SK-N-SH (cell line): Measurements from ENCODE around the gene MRPS22. TPM values are rescaled to one million over a fixed set of nuclear protein-coding genes. Genes with fewer than 3 reads are reported as not detected.

ENCODE experiments used
- CTCF ChIA-PET: fragments of 300-600, 350-600 bp; formaldehyde crosslinking; extraction: SDS; loops from one replicate; lab custom pipeline; 2021; lab: Yijun Ruan, JAX
- POLR2A ChIA-PET: fragments of 350-600 bp; sonication (Branson Sonifier 250); formaldehyde crosslinking; extraction: SDS; loops from one replicate; lab custom pipeline; 2020; ENCODE audit warnings: antibody characterized with exemption, inconsistent platforms; lab: Yijun Ruan, JAX
- DNase-seq: peaks from one replicate; pipeline ENCODE4 v3.0.0; 2012
- H2AFZ ChIP-seq: fragments of 200-600 bp; sonication (generic); 2 replicates; pipeline ENCODE4 v1.8.1; 2016; ENCODE audit warnings: antibody characterized with exemption, mild to moderate bottlenecking, low read depth
- H3F3A ChIP-seq: fragments of 200-600 bp; sonication (generic); replicated peaks from 2 replicates; pipeline ENCODE3; 2016; ENCODE audit warnings: antibody characterized with exemption, mild to moderate bottlenecking; ENCODE audit not compliant: insufficient read depth
- H3K27ac ChIP-seq, 2 experiments: fragments of 200-500 bp in 1 of 2; fragments of 200-600 bp in 1 of 2; sonication (Bioruptor generic) in 1 of 2; sonication (generic), shearing (Covaris generic) in 1 of 2; 2 replicates each; pipeline versions ENCODE4 v1.5.1 to v1.6.1; 2014 to 2016; ENCODE audit warnings: low read depth in 2 of 2, inconsistent platforms in 1 of 2, low read length in 1 of 2, mild to moderate bottlenecking in 1 of 2, mixed read lengths in 1 of 2
- H3K27me3 ChIP-seq: fragments of 200-600 bp; sonication (generic), shearing (Covaris generic); 2 replicates; pipeline ENCODE4 v1.6.1; 2016; ENCODE audit warnings: mixed run types; ENCODE audit not compliant: insufficient read depth
- H3K36me3 ChIP-seq, 2 experiments: fragments of 200-500 bp in 1 of 2; fragments of 200-600 bp in 1 of 2; sonication (Bioruptor generic) in 1 of 2; sonication (generic) in 1 of 2; replicated peaks in 1 of 2; 2 replicates each; pipeline versions ENCODE3 to v1.5.1; 2014 to 2016; ENCODE audit warnings: low read length in 1 of 2, mild to moderate bottlenecking in 1 of 2; ENCODE audit not compliant: insufficient read depth in 2 of 2, control insufficient read depth in 1 of 2
- H3K4me1 ChIP-seq, 2 experiments: fragments of 200-500 bp in 1 of 2; fragments of 200-600 bp in 1 of 2; sonication (Bioruptor generic) in 1 of 2; sonication (generic), shearing (Covaris generic) in 1 of 2; 2 replicates each; pipeline versions ENCODE4 v1.5.1 to v1.6.1; 2014 to 2016; ENCODE audit warnings: low read depth in 1 of 2, low read length in 1 of 2, mixed run types in 1 of 2; ENCODE audit not compliant: insufficient read depth in 2 of 2, control insufficient read depth in 1 of 2
- H3K4me2 ChIP-seq: fragments of 200-600 bp; sonication (generic), shearing (Covaris generic); 2 replicates; pipeline ENCODE4 v1.6.1; 2017; ENCODE audit warnings: mixed run types
- H3K4me3 ChIP-seq, 2 experiments: fragments of 200-500 bp in 1 of 2; fragments of 200-600 bp in 1 of 2; sonication (Bioruptor generic) in 1 of 2; sonication (generic), shearing (Covaris generic) in 1 of 2; 2 replicates each; pipeline versions ENCODE4 v1.5.1 to v1.8.1; 2014 to 2016; ENCODE audit warnings: low read depth in 2 of 2, inconsistent platforms in 1 of 2, low read length in 1 of 2, mild to moderate bottlenecking in 1 of 2, mixed read lengths in 1 of 2, moderate library complexity in 1 of 2
- H3K79me2 ChIP-seq: fragments of 200-600 bp; sonication (generic); 2 replicates; pipeline ENCODE4 v1.8.1; 2017; ENCODE audit warnings: mild to moderate bottlenecking; ENCODE audit not compliant: insufficient read depth
- H3K9ac ChIP-seq: fragments of 200-600 bp; sonication (generic); 2 replicates; pipeline ENCODE4 v1.6.1; 2017; ENCODE audit warnings: mixed run types
- H3K9me2 ChIP-seq: fragments of 200-600 bp; sonication (generic); 2 replicates; pipeline ENCODE4 v1.6.1; 2017; ENCODE audit warnings: mixed run types
- H3K9me3 ChIP-seq: fragments of 200-600 bp; sonication (generic); 2 replicates; pipeline ENCODE4 v1.6.1; 2017; ENCODE audit warnings: mixed run types, mild to moderate bottlenecking, moderate library complexity
- H4K20me1 ChIP-seq: fragments of 200-600 bp; sonication (generic); 2 replicates; pipeline ENCODE4 v1.6.1; 2017; ENCODE audit warnings: mild to moderate bottlenecking, mixed run types; ENCODE audit not compliant: insufficient read depth
- CHD2 ChIP-seq: fragments of 150-350 bp; IDR thresholded peaks from 2 replicates; pipeline ENCODE4 v1.6.1; 2018; ENCODE audit warnings: low read length; ENCODE audit not compliant: partially characterized antibody
- ELF1 ChIP-seq: IDR thresholded peaks from 2 replicates; pipeline ENCODE4 v1.4.0; 2012
- EP300 ChIP-seq, 2 experiments: IDR thresholded peaks; 2 replicates each; pipeline versions ENCODE4 v1.4.0 to v1.6.1; 2012; ENCODE audit warnings: borderline replicate concordance in 1 of 2, low read depth in 1 of 2, low read length in 1 of 2
- EZH2phosphoT487 ChIP-seq: fragments of 200-600 bp; sonication (generic); IDR thresholded peaks from 2 replicates; pipeline ENCODE4 v1.6.1; 2017; ENCODE audit warnings: low read depth, mixed run types, mild to moderate bottlenecking, antibody characterized with exemption, moderate library complexity, borderline replicate concordance
- FOSL2 ChIP-seq: IDR thresholded peaks from 2 replicates; pipeline ENCODE4 v1.4.0; 2012; ENCODE audit warnings: low read depth, mild to moderate bottlenecking, moderate library complexity, borderline replicate concordance
- FOXJ3 ChIP-seq: sonication (generic); formaldehyde crosslinking; IDR thresholded peaks from 2 replicates; pipeline ENCODE4 v1.5.1; 2020; ENCODE audit warnings: mild to moderate bottlenecking, missing genetic modification reagents
- GABPA ChIP-seq: IDR thresholded peaks from 2 replicates; pipeline ENCODE4 v1.4.0; 2012; ENCODE audit warnings: low read depth, mild to moderate bottlenecking
- JUND ChIP-seq: IDR thresholded peaks from 2 replicates; pipeline ENCODE4 v1.4.0; 2012
- MXI1 ChIP-seq: IDR thresholded peaks from 2 replicates; pipeline ENCODE4 v1.6.1; 2012; ENCODE audit warnings: mild to moderate bottlenecking, low read depth, low read length, improper control_type of control experiment
- NFIC ChIP-seq: IDR thresholded peaks from 2 replicates; pipeline ENCODE4 v1.4.0; 2012; ENCODE audit warnings: borderline replicate concordance
- NRF1 ChIP-seq: IDR thresholded peaks from 2 replicates; pipeline ENCODE4 v1.6.1; 2012; ENCODE audit warnings: low read depth, mild to moderate bottlenecking, low read length
- POLR2AphosphoS5 ChIP-seq: IDR thresholded peaks from 2 replicates; pipeline ENCODE4 v1.6.1; 2012; ENCODE audit warnings: low read depth, low read length
- RAD21 ChIP-seq: IDR thresholded peaks from 2 replicates; pipeline ENCODE4 v1.6.1; 2012; ENCODE audit warnings: mild to moderate bottlenecking, low read length
- RCOR1 ChIP-seq: fragments of 150-350 bp; IDR thresholded peaks from 2 replicates; pipeline ENCODE4 v1.6.1; 2017; ENCODE audit warnings: antibody characterized with exemption, low read length
- RFX5 ChIP-seq: IDR thresholded peaks from 2 replicates; pipeline ENCODE4 v1.6.1; 2012; ENCODE audit warnings: mild to moderate bottlenecking, improper control_type of control experiment, low read length
- RXRA ChIP-seq: IDR thresholded peaks from 2 replicates; pipeline ENCODE4 v1.4.0; 2012; ENCODE audit warnings: low read depth, mild to moderate bottlenecking, borderline replicate concordance
- SMC3 ChIP-seq: IDR thresholded peaks from 2 replicates; pipeline ENCODE4 v1.6.1; 2012; ENCODE audit warnings: low read depth, low read length, improper control_type of control experiment
- TAF1 ChIP-seq: IDR thresholded peaks from 2 replicates; pipeline ENCODE4 v1.6.1; 2012; ENCODE audit warnings: low read depth, mild to moderate bottlenecking, low read length, moderate library complexity, borderline replicate concordance
- TCF12 ChIP-seq: IDR thresholded peaks from 2 replicates; pipeline ENCODE4 v1.4.0; 2012
- TEAD4 ChIP-seq: IDR thresholded peaks from 2 replicates; pipeline ENCODE4 v1.4.0; 2012; ENCODE audit warnings: mild to moderate bottlenecking, borderline replicate concordance; ENCODE audit not compliant: insufficient read depth
- ZBTB33 ChIP-seq: IDR thresholded peaks from 2 replicates; pipeline ENCODE4 v1.4.0; 2012; ENCODE audit warnings: low read depth, borderline replicate concordance
- WGBS: methylation state at CpG from one replicate; pipeline ENCODE4 v1.1.6; 2017; ENCODE audit warnings: low lambda C conversion rate; 5-methylcytosine and 5-hydroxymethylcytosine counted together
- polyA plus RNA-seq, 3 experiments: library from polyadenylated mRNA; depleted of rRNA; stranded (reverse); fragments of >200 nt; gene quantifications; 2 replicates each; pipeline ENCODE4 v1.2.3, GENCODE V29; 2012
- TF ChIP-seq, protein P1 (sequence below): IDR thresholded peaks from 2 replicates; pipeline ENCODE4 v1.4.0; 2012; ENCODE audit warnings: low read depth, borderline replicate concordance
- TF ChIP-seq, protein P2 (sequence below): IDR thresholded peaks from 2 replicates; pipeline ENCODE4 v1.4.0; 2012; ENCODE audit warnings: low read depth
- TF ChIP-seq, protein P3 (sequence below): fragments of 150-350 bp; IDR thresholded peaks from 2 replicates; pipeline ENCODE4 v1.6.1; 2016; ENCODE audit warnings: mild to moderate bottlenecking, low read depth, low read length
- TF ChIP-seq, protein P4 (sequence below): IDR thresholded peaks from 2 replicates; pipeline ENCODE4; 2012
- TF ChIP-seq, protein P5 (sequence below): fragments of 200-600 bp; sonication (generic); IDR thresholded peaks from 2 replicates; pipeline ENCODE4 v1.6.1; 2017; ENCODE audit warnings: antibody characterized with exemption, mild to moderate bottlenecking, moderate library complexity

Gene MRPS22
- polyA plus RNA-seq, 1 of the 3 experiments (the other 2 are of a cell fraction) = 50.6 TPM

GRCh38 chr3:139309880-139310279, 33.9 kb upstream of the MRPS22 start (continued):
- no peak for TF ChIP-seq MXI1
- no peak for TF ChIP-seq SMC3
- TF ChIP-seq EP300 (IDR thresholded peaks at IDR 0.05; ENCODE audit: borderline replicate concordance in 1 of 2, low read depth in 1 of 2, low read length in 1 of 2) = peak in 1 of 2 experiments; percentile 19; a peak in 1 of 4 replicates
- no peak for TF ChIP-seq ZBTB33
- peak; percentile 74 for TF ChIP-seq RXRA
- no peak for TF ChIP-seq FOXJ3 (CRISPR knock-in tag)
- TF ChIP-seq RAD21 = no peak

DNA sequence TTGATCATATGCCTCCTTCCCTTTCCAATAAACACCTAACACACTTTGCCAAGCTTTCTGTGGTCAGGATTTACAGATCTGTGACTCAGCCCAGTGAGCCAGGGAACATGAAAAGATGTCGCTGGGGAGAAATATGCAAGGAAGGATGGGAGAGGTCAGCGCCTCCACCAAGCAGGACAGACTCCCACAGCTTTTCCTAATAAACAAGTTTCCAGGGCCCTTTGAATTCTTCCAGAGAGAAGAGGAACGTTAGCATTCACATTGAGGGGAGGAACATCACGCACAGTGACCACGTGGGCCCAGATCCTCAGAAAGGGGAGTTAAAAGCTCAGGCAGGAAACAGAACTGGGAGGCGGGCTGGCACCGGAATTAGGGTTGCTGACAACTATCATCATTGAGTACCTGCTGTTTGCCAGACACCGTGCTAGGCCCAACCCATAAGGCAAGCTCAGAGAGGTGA, 33.3 kb upstream of the MRPS22 start:
- peak overlapping the region; percentile 38; the same call in 1 of the 2 replicates for H3K9ac ChIP-seq
- H3K4me1 ChIP-seq = peaks cover 3 to 43% of the 10 kb centered on the region in 2 experiments; a peak in 3 of 4 replicates
- CTCF ChIA-PET = interaction anchor here (1.0 to 2.3 kb wide), 5 partner anchors 9 to 199 kb away, joined by 3 to 11 read pairs (median 4); no protein-coding TSS in a partner anchor
- peak overlapping the region; percentile 61; the same call in 1 of the 2 replicates for H2AFZ ChIP-seq
- no peaks in the 10 kb centered on the region for H3K9me2 ChIP-seq
- H3K79me2 ChIP-seq = no peaks in the 10 kb centered on the region
- peaks cover 24% of the 10 kb centered on the region for H3F3A ChIP-seq
- no peaks in the 10 kb centered on the region for H4K20me1 ChIP-seq
- no peaks in the 10 kb centered on the region for H3K9me3 ChIP-seq
- peak overlapping the region; percentile 12 for H3K4me2 ChIP-seq
- no peak for DNase-seq
- peak overlapping the region; percentile 63 to 86; a peak in 3 of 4 replicates for H3K27ac ChIP-seq
- H3K4me3 ChIP-seq = no peak overlapping the region
- no peaks in the 10 kb centered on the region for H3K36me3 ChIP-seq
- POLR2A ChIA-PET = no interaction called here
- WGBS = 50% methylated on average over 8 of the region's 8 CpGs
- no peaks in the 10 kb centered on the region for H3K27me3 ChIP-seq
- TF ChIP-seq TCF12 = peak; percentile 78
- no peak for TF ChIP-seq FOXJ3 (CRISPR knock-in tag)
- TF ChIP-seq, protein P1, sequence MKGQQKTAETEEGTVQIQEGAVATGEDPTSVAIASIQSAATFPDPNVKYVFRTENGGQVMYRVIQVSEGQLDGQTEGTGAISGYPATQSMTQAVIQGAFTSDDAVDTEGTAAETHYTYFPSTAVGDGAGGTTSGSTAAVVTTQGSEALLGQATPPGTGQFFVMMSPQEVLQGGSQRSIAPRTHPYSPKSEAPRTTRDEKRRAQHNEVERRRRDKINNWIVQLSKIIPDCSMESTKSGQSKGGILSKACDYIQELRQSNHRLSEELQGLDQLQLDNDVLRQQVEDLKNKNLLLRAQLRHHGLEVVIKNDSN = peak; percentile 50; the same call in 1 of the 2 replicates
- peak; percentile 78 for TF ChIP-seq JUND
- TF ChIP-seq, protein P2, sequence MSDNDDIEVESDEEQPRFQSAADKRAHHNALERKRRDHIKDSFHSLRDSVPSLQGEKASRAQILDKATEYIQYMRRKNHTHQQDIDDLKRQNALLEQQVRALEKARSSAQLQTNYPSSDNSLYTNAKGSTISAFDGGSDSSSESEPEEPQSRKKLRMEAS = peak; percentile 62
- TF ChIP-seq EZH2phosphoT487 = no peak
- peak in 1 of 2 experiments; percentile 75; a peak in 2 of 4 replicates for TF ChIP-seq EP300 (IDR thresholded peaks at IDR 0.05; ENCODE audit: borderline replicate concordance in 1 of 2, low read depth in 1 of 2, low read length in 1 of 2)
- 0 out of 2 replicates have a peak, but pooled peaks have one; percentile 29 for TF ChIP-seq TEAD4
- no peak for TF ChIP-seq ELF1
- TF ChIP-seq NRF1 = no peak
- TF ChIP-seq, protein P3, sequence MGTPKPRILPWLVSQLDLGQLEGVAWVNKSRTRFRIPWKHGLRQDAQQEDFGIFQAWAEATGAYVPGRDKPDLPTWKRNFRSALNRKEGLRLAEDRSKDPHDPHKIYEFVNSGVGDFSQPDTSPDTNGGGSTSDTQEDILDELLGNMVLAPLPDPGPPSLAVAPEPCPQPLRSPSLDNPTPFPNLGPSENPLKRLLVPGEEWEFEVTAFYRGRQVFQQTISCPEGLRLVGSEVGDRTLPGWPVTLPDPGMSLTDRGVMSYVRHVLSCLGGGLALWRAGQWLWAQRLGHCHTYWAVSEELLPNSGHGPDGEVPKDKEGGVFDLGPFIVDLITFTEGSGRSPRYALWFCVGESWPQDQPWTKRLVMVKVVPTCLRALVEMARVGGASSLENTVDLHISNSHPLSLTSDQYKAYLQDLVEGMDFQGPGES = no peak
- no peak for TF ChIP-seq GABPA
- TF ChIP-seq TAF1 = no peak
- peak; percentile 84 for TF ChIP-seq FOSL2
- TF ChIP-seq RCOR1 = no peak
- TF ChIP-seq MXI1 = no peak
- TF ChIP-seq RFX5 = no peak
- TF ChIP-seq POLR2AphosphoS5 = no peak
- peak; percentile 69 for TF ChIP-seq NFIC
- TF ChIP-seq RXRA = peak; percentile 57; the same call in 1 of the 2 replicates
- no peak for TF ChIP-seq CHD2
- TF ChIP-seq, protein P4, sequence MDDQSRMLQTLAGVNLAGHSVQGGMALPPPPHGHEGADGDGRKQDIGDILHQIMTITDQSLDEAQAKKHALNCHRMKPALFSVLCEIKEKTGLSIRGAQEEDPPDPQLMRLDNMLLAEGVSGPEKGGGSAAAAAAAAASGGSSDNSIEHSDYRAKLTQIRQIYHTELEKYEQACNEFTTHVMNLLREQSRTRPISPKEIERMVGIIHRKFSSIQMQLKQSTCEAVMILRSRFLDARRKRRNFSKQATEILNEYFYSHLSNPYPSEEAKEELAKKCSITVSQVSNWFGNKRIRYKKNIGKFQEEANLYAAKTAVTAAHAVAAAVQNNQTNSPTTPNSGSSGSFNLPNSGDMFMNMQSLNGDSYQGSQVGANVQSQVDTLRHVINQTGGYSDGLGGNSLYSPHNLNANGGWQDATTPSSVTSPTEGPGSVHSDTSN = peak; percentile 47; the same call in 1 of the 2 replicates
- TF ChIP-seq, protein P5, sequence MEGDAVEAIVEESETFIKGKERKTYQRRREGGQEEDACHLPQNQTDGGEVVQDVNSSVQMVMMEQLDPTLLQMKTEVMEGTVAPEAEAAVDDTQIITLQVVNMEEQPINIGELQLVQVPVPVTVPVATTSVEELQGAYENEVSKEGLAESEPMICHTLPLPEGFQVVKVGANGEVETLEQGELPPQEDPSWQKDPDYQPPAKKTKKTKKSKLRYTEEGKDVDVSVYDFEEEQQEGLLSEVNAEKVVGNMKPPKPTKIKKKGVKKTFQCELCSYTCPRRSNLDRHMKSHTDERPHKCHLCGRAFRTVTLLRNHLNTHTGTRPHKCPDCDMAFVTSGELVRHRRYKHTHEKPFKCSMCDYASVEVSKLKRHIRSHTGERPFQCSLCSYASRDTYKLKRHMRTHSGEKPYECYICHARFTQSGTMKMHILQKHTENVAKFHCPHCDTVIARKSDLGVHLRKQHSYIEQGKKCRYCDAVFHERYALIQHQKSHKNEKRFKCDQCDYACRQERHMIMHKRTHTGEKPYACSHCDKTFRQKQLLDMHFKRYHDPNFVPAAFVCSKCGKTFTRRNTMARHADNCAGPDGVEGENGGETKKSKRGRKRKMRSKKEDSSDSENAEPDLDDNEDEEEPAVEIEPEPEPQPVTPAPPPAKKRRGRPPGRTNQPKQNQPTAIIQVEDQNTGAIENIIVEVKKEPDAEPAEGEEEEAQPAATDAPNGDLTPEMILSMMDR = no peak
